NCI-H2081 treated with DMSO at 0.1 percent for 48 hours (cell line): Measurements from ENCODE around the gene PRKAG3.
"Not testable (repeated sequence)": the region's sequence is repeated elsewhere in the genome, so short reads cannot be mapped to it uniquely, and the experiment has no call there.

ENCODE experiments used
- DNase-seq: peaks from one replicate; lab custom pipeline; 2025; lab: John Stamatoyannopoulos, UW

PRKAG3 gene

GRCh38 chr2:218861645-218862318 is 30.2 kb upstream of the PRKAG3 start:
- DNase-seq: no peak

- DNase-seq: peak; percentile 16
These were observed 29.4 kb upstream of the PRKAG3 start for GRCh38 chr2:218860950-218861381.

- no peak for DNase-seq
These were observed 28.6 kb upstream of the PRKAG3 start for GRCh38 chr2:218859988-218860831.

GRCh38 chr2:218859556-218859987 is 28.0 kb upstream of the PRKAG3 start, which contains the start of gene WNT6:
Gene WNT6 (plus strand): TSS chr2:218859805. CDS start chr2:218860038, 233 bp downstream.
- DNase-seq: no peak

- DNase-seq: no peak
These were observed 27.3 kb upstream of the PRKAG3 start for GRCh38 chr2:218858671-218859555.

- DNase-seq: no peak
These were observed 26.5 kb upstream of the PRKAG3 start for GRCh38 chr2:218858138-218858445.

- no peak for DNase-seq
These were observed 26.0 kb upstream of the PRKAG3 start for GRCh38 chr2:218857371-218858137.

- DNase-seq: no peak
These were observed 25.3 kb upstream of the PRKAG3 start for GRCh38 chr2:218856896-218857243.

GRCh38 chr2:218856167-218856895 is 24.7 kb upstream of the PRKAG3 start:
- DNase-seq: no peak

GRCh38 chr2:218855305-218856166 is 23.9 kb upstream of the PRKAG3 start:
- no peak for DNase-seq

GRCh38 chr2:218854860-218855259 is 23.3 kb upstream of the PRKAG3 start:
- DNase-seq: no peak

GRCh38 chr2:218853766-218854165 is 22.2 kb upstream of the PRKAG3 start:
- DNase-seq: no peak

GRCh38 chr2:218852911-218853667 is 21.5 kb upstream of the PRKAG3 start:
- no peak for DNase-seq

GRCh38 chr2:218851286-218851685 is 19.7 kb upstream of the PRKAG3 start:
- no peak for DNase-seq

GRCh38 chr2:218850796-218851195 is 19.2 kb upstream of the PRKAG3 start:
- DNase-seq: no peak

- no peak for DNase-seq
These were observed 18.1 kb upstream of the PRKAG3 start for GRCh38 chr2:218849721-218850120.

- not testable (repeated sequence) for DNase-seq
These were observed 15.4 kb upstream of the PRKAG3 start for GRCh38 chr2:218846963-218847362.

- not testable (repeated sequence) for DNase-seq
These were observed 12.7 kb upstream of the PRKAG3 start for GRCh38 chr2:218844334-218844733.

- no peak for DNase-seq
These were observed 8.3 kb upstream of the PRKAG3 start for GRCh38 chr2:218839888-218840287.
